BJ (cell line): ENCODE results near the gene GPR62. TPM values are rescaled to one million over a fixed set of nuclear protein-coding genes. Genes with fewer than 3 reads are reported as not detected.

ENCODE experiments used
- CTCF ChIA-PET: fragments of 350-600 bp; formaldehyde crosslinking; extraction: SDS; loops from one replicate; lab custom pipeline; 2021; ENCODE audit warnings: antibody characterized with exemption, inconsistent platforms; lab: Yijun Ruan, JAX
- POLR2A ChIA-PET: fragments of 300-600 bp; sonication (Branson Sonifier 250); formaldehyde crosslinking; extraction: SDS; loops from one replicate; lab custom pipeline; 2021; ENCODE audit warnings: antibody characterized with exemption; lab: Charles Lee
- DNase-seq: peaks from one replicate; pipeline ENCODE4 v3.0.0-alpha.2; 2011; ENCODE audit warnings: low read depth
- H3K27me3 ChIP-seq: 2 replicates; pipeline ENCODE4 v1.6.0; 2011; ENCODE audit warnings: low read length; ENCODE audit not compliant: control insufficient read depth, insufficient read depth
- H3K36me3 ChIP-seq: 2 replicates; pipeline ENCODE4 v1.5.1; 2011; ENCODE audit warnings: low read length; ENCODE audit not compliant: control insufficient read depth, insufficient read depth
- H3K4me3 ChIP-seq: 2 replicates; pipeline ENCODE4 v1.5.1; 2011; ENCODE audit warnings: low read depth, mild to moderate bottlenecking, control low read depth, low read length
- CTCF ChIP-seq: IDR thresholded peaks from 2 replicates; pipeline ENCODE4 v1.5.1; 2011; ENCODE audit warnings: low read depth, mild to moderate bottlenecking, control low read depth, inconsistent platforms, low read length, moderate library complexity; ENCODE audit not compliant: insufficient read depth
- polyA plus RNA-seq: library from polyadenylated mRNA; depleted of rRNA; stranded (reverse); fragments of >200 nt; gene quantifications from 2 replicates; pipeline ENCODE4 v1.2.3, GENCODE V29; 2011

GPR62 gene
- polyA plus RNA-seq, 1 experiment: not detected

- DNase-seq: no peak
- no peaks in the 10 kb centered on the region for H3K27me3 ChIP-seq
- ChIA-PET CTCF (interaction anchor here (0.9 to 6.1 kb wide), 2 partner anchors 14 to 378 kb away, joined by 4 to 37 read pairs; partner anchors contain the start of genes ABHD14A and ABHD14B), POLR2A (no interaction called here)
- TF ChIP-seq CTCF: no peak
- H3K4me3 ChIP-seq: no peak overlapping the region
- H3K36me3 ChIP-seq: peaks cover 28% of the 10 kb centered on the region
Observed at GRCh38 chr3:51961011-51961410, 5.8 kb downstream of the GPR62 start.

- no peaks in the 10 kb centered on the region for H3K27me3 ChIP-seq
- ChIA-PET CTCF (interaction anchor here (2.1 to 6.1 kb wide), 2 partner anchors 13 to 20 kb away, joined by 10 to 37 read pairs; partner anchors contain the start of genes ABHD14A, ABHD14B, PARP3 and RRP9), POLR2A (no interaction called here)
- TF ChIP-seq CTCF: no peak
- peaks cover 25% of the 10 kb centered on the region for H3K36me3 ChIP-seq
- H3K4me3 ChIP-seq: no peak overlapping the region
- DNase-seq: no peak
Observed at GRCh38 chr3:51961602-51962569, 6.7 kb downstream of the GPR62 start.

- peaks cover 18% of the 10 kb centered on the region for H3K36me3 ChIP-seq
- no peak for TF ChIP-seq CTCF
- CTCF ChIA-PET: interaction anchor here (1.1 to 6.1 kb wide), 3 partner anchors 12 to 41 kb away, joined by 4 to 37 read pairs (median 10); partner anchors contain the start of genes ABHD14A, ABHD14B, PARP3 and RRP9
- no peaks in the 10 kb centered on the region for H3K27me3 ChIP-seq
- no peak overlapping the region for H3K4me3 ChIP-seq
- DNase-seq: no peak
- POLR2A ChIA-PET: no interaction called here
Observed at GRCh38 chr3:51962854-51963530, 7.8 kb downstream of the GPR62 start.

GRCh38 chr3:51963951-51964451 lies 8.8 kb downstream of the GPR62 start:
- no peak for DNase-seq
- peaks cover 16% of the 10 kb centered on the region for H3K36me3 ChIP-seq
- no peaks in the 10 kb centered on the region for H3K27me3 ChIP-seq
- H3K4me3 ChIP-seq: no peak overlapping the region
- TF ChIP-seq CTCF: no peak
- ChIA-PET POLR2A (no interaction called here), CTCF (interaction anchor here (3.4 to 6.1 kb wide), 2 partner anchors 11 to 22 kb away, joined by 16 to 37 read pairs; partner anchors contain the start of genes ABHD14A, ABHD14B, PARP3 and RRP9)
